Embryonic facial prominence (tissue), 1 donor: ENCODE measurements around the gene R3HDM4.
"Not testable (repeated sequence)": the region's sequence is repeated elsewhere in the genome, so short reads cannot be mapped to it uniquely, and the experiment has no call there.

ENCODE experiments used
- DNase-seq: peaks from one replicate; pipeline ENCODE4 v3.0.0-alpha.2; 2016; ENCODE audit errors: extremely low spot score

R3HDM4 gene

GRCh38 chr19:913080-913748, at the start of gene R3HDM4:
Gene R3HDM4, minus strand, starts transcription at chr19:913219. Its CDS starts 62 bp downstream, at chr19:913157.
- no peak for DNase-seq

GRCh38 chr19:961866-962620, 49.0 kb upstream of the R3HDM4 start:
- DNase-seq: no peak

- no peak for DNase-seq
Measured at GRCh38 chr19:960601-960938, 47.6 kb upstream of the R3HDM4 start.

- no peak for DNase-seq
Measured at GRCh38 chr19:960020-960419, 47.0 kb upstream of the R3HDM4 start.

- DNase-seq: no peak
Measured at GRCh38 chr19:958967-959855, 46.2 kb upstream of the R3HDM4 start.

- not testable (repeated sequence) for DNase-seq
Measured at GRCh38 chr19:957578-957977, 44.6 kb upstream of the R3HDM4 start.

GRCh38 chr19:956766-957440, 43.9 kb upstream of the R3HDM4 start:
- no peak for DNase-seq

- no peak for DNase-seq
Measured at GRCh38 chr19:955803-956765, 43.1 kb upstream of the R3HDM4 start.

GRCh38 chr19:954672-955494, 41.9 kb upstream of the R3HDM4 start:
- no peak for DNase-seq

GRCh38 chr19:954272-954671, 41.3 kb upstream of the R3HDM4 start:
- DNase-seq: no peak

GRCh38 chr19:953445-954271, 40.6 kb upstream of the R3HDM4 start:
- no peak for DNase-seq

GRCh38 chr19:952680-953444, 39.8 kb upstream of the R3HDM4 start:
- no peak for DNase-seq

- DNase-seq: no peak
Measured at GRCh38 chr19:952049-952679, 39.1 kb upstream of the R3HDM4 start.

- DNase-seq: no peak
Measured at GRCh38 chr19:950352-951066, 37.5 kb upstream of the R3HDM4 start.

GRCh38 chr19:948842-949496, 36.0 kb upstream of the R3HDM4 start:
- no peak for DNase-seq

GRCh38 chr19:947707-948539, 34.9 kb upstream of the R3HDM4 start:
- no peak for DNase-seq
